H9 (cell line): ENCODE measurements around the gene KLF2. TPM values are rescaled to one million over a fixed set of nuclear protein-coding genes. Genes with fewer than 3 reads are reported as not detected.

Experiments used
- DNase-seq: peaks from one replicate; pipeline ENCODE4 v3.0.0-alpha.2; 2017
- H2AFZ ChIP-seq: one replicate; pipeline ENCODE4 v1.6.1; 2013; ENCODE audit warnings: mild to moderate bottlenecking, low read length, control low read depth, moderate library complexity
- H2AK5ac ChIP-seq: 2 replicates; pipeline ENCODE4 v1.6.1; 2013; ENCODE audit warnings: low read length, control low read depth, mixed read lengths; ENCODE audit not compliant: insufficient read length
- H2BK120ac ChIP-seq: one replicate; pipeline ENCODE4 v1.6.1; 2013; ENCODE audit warnings: low read depth, mild to moderate bottlenecking, low read length, control low read depth, inconsistent platforms; ENCODE audit not compliant: poor library complexity, severe bottlenecking
- H2BK12ac ChIP-seq: 2 replicates; pipeline ENCODE4 v1.6.1; 2013; ENCODE audit warnings: low read length, control low read depth, mixed read lengths, low read depth; ENCODE audit not compliant: insufficient read length
- H2BK15ac ChIP-seq: 2 replicates; pipeline ENCODE4 v1.6.1; 2013; ENCODE audit warnings: low read depth, low read length, control low read depth
- H2BK20ac ChIP-seq: one replicate; pipeline ENCODE4 v1.6.1; 2013; ENCODE audit warnings: low read depth, mild to moderate bottlenecking, low read length, control low read depth, inconsistent platforms; ENCODE audit not compliant: poor library complexity, severe bottlenecking
- H2BK5ac ChIP-seq: 2 replicates; pipeline ENCODE4 v1.6.1; 2013; ENCODE audit warnings: low read length, control low read depth, mixed read lengths; ENCODE audit not compliant: insufficient read length
- H3K14ac ChIP-seq: 2 replicates; pipeline ENCODE4 v1.6.1; 2013; ENCODE audit warnings: low read length, control low read depth; ENCODE audit not compliant: insufficient read depth
- H3K18ac ChIP-seq: 2 replicates; pipeline ENCODE4 v1.6.1; 2013; ENCODE audit warnings: low read depth, mild to moderate bottlenecking, mixed read lengths, low read length, control low read depth; ENCODE audit not compliant: insufficient read length
- H3K23ac ChIP-seq: 2 replicates; pipeline ENCODE4 v1.6.1; 2013; ENCODE audit warnings: low read length, control low read depth, mixed read lengths, low read depth; ENCODE audit not compliant: insufficient read length
- H3K23me2 ChIP-seq: 2 replicates; pipeline ENCODE4 v1.6.1; 2013; ENCODE audit warnings: low read depth, mild to moderate bottlenecking, mixed read lengths, low read length, control low read depth; ENCODE audit not compliant: insufficient read length, poor library complexity, severe bottlenecking
- H3K27ac ChIP-seq: 2 replicates; pipeline ENCODE4 v1.5.1; 2013; ENCODE audit warnings: low read length, control low read depth, mixed read lengths, low read depth; ENCODE audit not compliant: insufficient read length
- H3K27me3 ChIP-seq: 2 replicates; pipeline ENCODE4 v1.6.1; 2013; ENCODE audit warnings: low read length, control low read depth, inconsistent platforms; ENCODE audit not compliant: insufficient read depth
- H3K4ac ChIP-seq: 2 replicates; pipeline ENCODE4 v1.6.1; 2013; ENCODE audit warnings: low read depth, mild to moderate bottlenecking, control low read depth, inconsistent platforms, low read length, moderate library complexity
- H3K4me1 ChIP-seq: 2 replicates; pipeline ENCODE4 v1.6.1; 2013; ENCODE audit warnings: low read length, control low read depth, inconsistent platforms; ENCODE audit not compliant: insufficient read depth
- H3K4me2 ChIP-seq: 2 replicates; pipeline ENCODE4 v1.6.1; 2013; ENCODE audit warnings: low read length, control low read depth, mixed read lengths; ENCODE audit not compliant: insufficient read length, insufficient read depth
- H3K56ac ChIP-seq: 2 replicates; pipeline ENCODE4 v1.6.1; 2013; ENCODE audit warnings: low read depth, mild to moderate bottlenecking, mixed read lengths, low read length, control low read depth; ENCODE audit not compliant: insufficient read length
- H3K79me1 ChIP-seq: 2 replicates; pipeline ENCODE4 v1.6.1; 2013; ENCODE audit warnings: low read depth, mild to moderate bottlenecking, moderate library complexity, low read length, control low read depth, inconsistent platforms; ENCODE audit not compliant: insufficient read depth, poor library complexity, severe bottlenecking
- H3K79me2 ChIP-seq: 2 replicates; pipeline ENCODE4 v1.6.1; 2013; ENCODE audit warnings: low read length, control low read depth, inconsistent platforms; ENCODE audit not compliant: insufficient read depth
- H3K9ac ChIP-seq: 2 replicates; pipeline ENCODE4 v1.6.1; 2013; ENCODE audit warnings: low read length, control low read depth, mixed read lengths; ENCODE audit not compliant: insufficient read length; ENCODE audit errors: extremely low read depth
- H3K9me3 ChIP-seq: one replicate; pipeline ENCODE4 v1.6.1; 2013; ENCODE audit warnings: low read depth, low read length, inconsistent platforms; ENCODE audit not compliant: control insufficient read depth
- H3T11ph ChIP-seq: one replicate; pipeline ENCODE4 v1.6.1; 2013; ENCODE audit warnings: mild to moderate bottlenecking, low read length, control low read depth, inconsistent platforms
- H4K20me1 ChIP-seq: one replicate; pipeline ENCODE4 v1.6.1; 2013; ENCODE audit not compliant: control insufficient read depth, insufficient read length, insufficient read depth
- H4K5ac ChIP-seq: 2 replicates; pipeline ENCODE4 v1.6.1; 2013; ENCODE audit warnings: low read depth, mild to moderate bottlenecking, mixed read lengths, low read length, control low read depth; ENCODE audit not compliant: insufficient read length
- H4K8ac ChIP-seq: replicated peaks from 2 replicates; pipeline ENCODE4 v1.6.1; 2013; ENCODE audit warnings: low read length, control low read depth, mixed read lengths, low read depth; ENCODE audit not compliant: insufficient read length
- H4K91ac ChIP-seq: 2 replicates; pipeline ENCODE4 v1.6.1; 2013; ENCODE audit warnings: low read depth, mild to moderate bottlenecking, moderate library complexity, mixed read lengths, low read length, control low read depth; ENCODE audit not compliant: insufficient read length
- H3K27ac Mint-ChIP-seq, 3 experiments: 2 replicates in 2 of 3; 3 replicates in 1 of 3; pipeline ENCODE4 v1.8.0; 2020 to 2021; ENCODE audit warnings: mixed read lengths in 3 of 3, mild to moderate bottlenecking in 1 of 3, moderate library complexity in 1 of 3
- H3K27me3 Mint-ChIP-seq: 2 replicates; pipeline ENCODE4 v1.8.0; 2021; ENCODE audit warnings: low read depth, mild to moderate bottlenecking, moderate library complexity, mixed read lengths
- H3K36me3 Mint-ChIP-seq, 3 experiments: 2 replicates in 2 of 3; 3 replicates in 1 of 3; pipeline ENCODE4 v1.8.0; 2020 to 2021; ENCODE audit warnings: low read depth in 3 of 3, mixed read lengths in 3 of 3; ENCODE audit not compliant: insufficient read depth in 1 of 3
- H3K4me1 Mint-ChIP-seq, 2 experiments: 2 replicates each; pipeline ENCODE4 v1.8.0; 2020; ENCODE audit warnings: mixed read lengths in 2 of 2
- H3K4me3 Mint-ChIP-seq, 2 experiments: 2 replicates in 1 of 2; 3 replicates in 1 of 2; pipeline ENCODE4 v1.8.0; 2020 to 2021; ENCODE audit warnings: mild to moderate bottlenecking in 2 of 2, mixed read lengths in 2 of 2, moderate library complexity in 1 of 2
- H3K9me3 Mint-ChIP-seq, 2 experiments: 2 replicates in 1 of 2; 3 replicates in 1 of 2; pipeline ENCODE4 v1.8.0; 2020; ENCODE audit warnings: mild to moderate bottlenecking in 2 of 2, mixed read lengths in 2 of 2, moderate library complexity in 1 of 2
- WGBS: extraction: QIAGEN DNeasy Blood & Tissue Kit; methylation state at CpG from one replicate; pipeline ENCODE4 v1.1.7; 2013; ENCODE audit warnings: missing lambda C conversion rate, low lambda C conversion rate, mixed read lengths; ENCODE audit not compliant: insufficient read length; ENCODE audit errors: extremely low coverage; 5-methylcytosine and 5-hydroxymethylcytosine counted together
- total RNA-seq: library from RNA; stranded (reverse); gene quantifications from 2 replicates; pipeline ENCODE4 v1.2.1, GENCODE V29; 2021
- TF ChIP-seq, protein P1 (sequence below): fragments of 200-600 bp; sonication (generic); conservative IDR thresholded peaks from 3 replicates; pipeline ENCODE4 v1.8.0; 2021; ENCODE audit warnings: antibody characterized with exemption, mild to moderate bottlenecking

KLF2 gene
- total RNA-seq, 1 experiment from 2014 or later = 0.33 TPM

DNA sequence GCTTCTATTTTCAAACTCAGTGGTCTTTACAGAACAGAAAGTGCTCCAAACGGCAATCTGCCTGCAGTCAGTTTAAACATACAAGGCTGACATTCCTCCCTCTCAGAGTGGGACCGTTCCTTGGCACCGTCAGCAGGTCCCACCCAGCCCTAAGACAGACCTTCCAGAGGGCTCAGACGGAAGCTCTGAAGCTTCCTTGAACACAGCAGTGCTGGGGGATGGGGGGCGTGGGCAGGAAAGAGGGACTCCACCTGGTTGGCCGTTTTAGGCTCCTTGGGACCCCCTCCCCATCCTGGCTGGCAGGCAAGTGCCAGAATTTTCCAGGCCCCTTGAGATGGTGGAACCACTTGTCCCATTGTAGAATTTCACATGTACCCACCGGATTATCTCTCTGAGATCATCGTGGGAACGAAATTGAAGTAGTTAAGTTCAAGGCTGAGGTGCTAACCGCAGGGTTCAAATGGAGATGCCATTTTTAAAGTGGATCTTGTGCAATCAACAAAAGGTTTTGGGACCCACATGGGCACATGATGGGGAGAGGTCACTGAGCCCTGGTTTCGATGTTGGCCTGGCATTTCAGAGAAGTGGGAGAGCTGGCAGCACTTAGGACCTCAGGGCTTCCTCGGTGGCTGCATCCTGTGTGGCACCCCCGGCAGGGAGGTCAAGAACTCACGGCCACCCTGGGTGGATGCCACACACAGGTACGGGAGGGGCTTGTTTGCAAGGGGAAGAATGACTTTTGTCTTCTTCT, 46.2 kb downstream of the KLF2 start:
- Histone ChIP-seq H4K5ac (no peak overlapping the region), H3K27me3 (no peaks in the 10 kb centered on the region), H3K14ac (no peak overlapping the region), H2BK120ac (no peak overlapping the region), H2BK15ac (no peak overlapping the region), H2AFZ (no peak overlapping the region), H3K56ac (no peak overlapping the region), H3K23me2 (no peaks in the 10 kb centered on the region), H3K9me3 (no peaks in the 10 kb centered on the region), H2BK5ac (no peak overlapping the region), H4K8ac (no peak overlapping the region), H2BK20ac (no peak overlapping the region), H3K79me2 (no peaks in the 10 kb centered on the region), H3K23ac (no peak overlapping the region), H3K4ac (no peak overlapping the region), H3K27ac (no peak overlapping the region), H3K4me1 (no peaks in the 10 kb centered on the region), H3K18ac (no peak overlapping the region), H3K9ac (no peak overlapping the region), H3K4me2 (no peak overlapping the region), H2BK12ac (no peak overlapping the region), H4K91ac (no peak overlapping the region), H3T11ph (no peak overlapping the region), H4K20me1 (no peaks in the 10 kb centered on the region), H2AK5ac (no peak overlapping the region), H3K79me1 (no peaks in the 10 kb centered on the region)
- no peak for DNase-seq
- H3K27me3 Mint-ChIP-seq = no peaks in the 10 kb centered on the region
- peaks cover 19 to 32% (median 29%) of the 10 kb centered on the region in 3 experiments; a peak in 6 of 7 replicates for H3K36me3 Mint-ChIP-seq
- TF ChIP-seq, protein P1, sequence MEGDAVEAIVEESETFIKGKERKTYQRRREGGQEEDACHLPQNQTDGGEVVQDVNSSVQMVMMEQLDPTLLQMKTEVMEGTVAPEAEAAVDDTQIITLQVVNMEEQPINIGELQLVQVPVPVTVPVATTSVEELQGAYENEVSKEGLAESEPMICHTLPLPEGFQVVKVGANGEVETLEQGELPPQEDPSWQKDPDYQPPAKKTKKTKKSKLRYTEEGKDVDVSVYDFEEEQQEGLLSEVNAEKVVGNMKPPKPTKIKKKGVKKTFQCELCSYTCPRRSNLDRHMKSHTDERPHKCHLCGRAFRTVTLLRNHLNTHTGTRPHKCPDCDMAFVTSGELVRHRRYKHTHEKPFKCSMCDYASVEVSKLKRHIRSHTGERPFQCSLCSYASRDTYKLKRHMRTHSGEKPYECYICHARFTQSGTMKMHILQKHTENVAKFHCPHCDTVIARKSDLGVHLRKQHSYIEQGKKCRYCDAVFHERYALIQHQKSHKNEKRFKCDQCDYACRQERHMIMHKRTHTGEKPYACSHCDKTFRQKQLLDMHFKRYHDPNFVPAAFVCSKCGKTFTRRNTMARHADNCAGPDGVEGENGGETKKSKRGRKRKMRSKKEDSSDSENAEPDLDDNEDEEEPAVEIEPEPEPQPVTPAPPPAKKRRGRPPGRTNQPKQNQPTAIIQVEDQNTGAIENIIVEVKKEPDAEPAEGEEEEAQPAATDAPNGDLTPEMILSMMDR = no peak
- H3K27ac Mint-ChIP-seq = peak overlapping the region in 1 of 3 experiments; percentile 49; a peak in 3 of 7 replicates
- no peak overlapping the region for H3K4me3 Mint-ChIP-seq
- no CpG with 5 or more reads among the region's 15 CpGs for WGBS
- no peaks in the 10 kb centered on the region; a peak in 1 of 5 replicates for H3K9me3 Mint-ChIP-seq
- H3K4me1 Mint-ChIP-seq = peaks cover 14 to 27% of the 10 kb centered on the region in 2 experiments
